HCT116 (cell line): ENCODE data around the gene TNFRSF6B.

ENCODE experiments used
- ATF3 ChIP-seq: IDR thresholded peaks from 2 replicates; pipeline ENCODE4 v1.6.1; 2012
- CTCF ChIP-seq, 3 experiments: fragments of 200-600 bp in 1 of 3; sonication (generic) in 1 of 3; IDR thresholded peaks in 2 of 3; conservative IDR thresholded peaks in 1 of 3; 2 replicates each; pipeline ENCODE4 v1.5.1; 2012 to 2017; ENCODE audit warnings: low read depth in 2 of 3, low read length in 2 of 3, antibody characterized with exemption in 1 of 3, borderline replicate concordance in 1 of 3, control low read depth in 1 of 3, mild to moderate bottlenecking in 1 of 3, mixed read lengths in 1 of 3, mixed run types in 1 of 3, moderate library complexity in 1 of 3; ENCODE audit not compliant: insufficient read depth in 1 of 3
- EGR1 ChIP-seq: IDR thresholded peaks from 2 replicates; pipeline ENCODE4 v1.6.1; 2012; ENCODE audit warnings: low read depth
- ELF1 ChIP-seq: IDR thresholded peaks from 2 replicates; pipeline ENCODE4 v1.6.1; 2012; ENCODE audit warnings: low read depth, borderline replicate concordance
- FOSL1 ChIP-seq: IDR thresholded peaks from 2 replicates; pipeline ENCODE4 v1.6.1; 2012; ENCODE audit warnings: low read depth
- JUND ChIP-seq: IDR thresholded peaks from 2 replicates; pipeline ENCODE4 v1.6.1; 2012
- POLR2A ChIP-seq: IDR thresholded peaks from 2 replicates; pipeline ENCODE4 v1.7.0; 2011; ENCODE audit warnings: borderline replicate concordance; ENCODE audit not compliant: insufficient read depth, insufficient read length; ENCODE audit errors: extremely low read depth
- POLR2AphosphoS5 ChIP-seq: IDR thresholded peaks from 2 replicates; pipeline ENCODE4 v1.6.1; 2011; ENCODE audit warnings: mild to moderate bottlenecking, low read depth, low read length, moderate library complexity
- REST ChIP-seq: IDR thresholded peaks from 2 replicates; pipeline ENCODE4 v1.6.1; 2012; ENCODE audit warnings: low read depth
- SIN3A ChIP-seq: IDR thresholded peaks from 2 replicates; pipeline ENCODE4 v1.6.1; 2012; ENCODE audit warnings: low read depth
- SP1 ChIP-seq: IDR thresholded peaks from 2 replicates; pipeline ENCODE4 v1.6.1; 2012; ENCODE audit warnings: low read depth
- ZFX ChIP-seq: fragments of 450-650 bp; IDR thresholded peaks from 2 replicates; pipeline ENCODE4 v1.6.1; 2017

GRCh38 chr20:63659370-63659769 lies 37.1 kb upstream of the TNFRSF6B start:
- TF ChIP-seq CTCF (IDR thresholded peaks at IDR 0.05 in 2 of 3, conservative IDR thresholded peaks at IDR 0.05 in 1 of 3; ENCODE audit: borderline replicate concordance in 1 of 3, insufficient read depth in 1 of 3, low read depth in 2 of 3, low read length in 2 of 3), result no peak
- no peak for TF ChIP-seq ATF3
- no peak for TF ChIP-seq REST
- TF ChIP-seq ELF1, result no peak
- TF ChIP-seq SP1, result no peak
- no peak for TF ChIP-seq POLR2A
- TF ChIP-seq ZFX, result no peak
- no peak for TF ChIP-seq POLR2AphosphoS5
- no peak for TF ChIP-seq JUND
- TF ChIP-seq SIN3A, result no peak
- TF ChIP-seq EGR1, result no peak
- TF ChIP-seq FOSL1, result no peak
